K562 treated with DMSO at 1 percent for 48 hours (cell line): ENCODE measurements around the gene NR2E3. TPM values are rescaled to one million over a fixed set of nuclear protein-coding genes. Genes with fewer than 3 reads are reported as not detected.

ENCODE experiments used
- total RNA-seq: library from RNA; unstranded; fragments of 300-600 nt; gene quantifications from 2 replicates; pipeline ENCODE4 v1.2.3, GENCODE V29; 2022; ENCODE audit warnings: low replicate concordance; ENCODE audit errors: extremely low read depth

NR2E3 gene
- total RNA-seq = not detected in 2 replicates

DNA sequence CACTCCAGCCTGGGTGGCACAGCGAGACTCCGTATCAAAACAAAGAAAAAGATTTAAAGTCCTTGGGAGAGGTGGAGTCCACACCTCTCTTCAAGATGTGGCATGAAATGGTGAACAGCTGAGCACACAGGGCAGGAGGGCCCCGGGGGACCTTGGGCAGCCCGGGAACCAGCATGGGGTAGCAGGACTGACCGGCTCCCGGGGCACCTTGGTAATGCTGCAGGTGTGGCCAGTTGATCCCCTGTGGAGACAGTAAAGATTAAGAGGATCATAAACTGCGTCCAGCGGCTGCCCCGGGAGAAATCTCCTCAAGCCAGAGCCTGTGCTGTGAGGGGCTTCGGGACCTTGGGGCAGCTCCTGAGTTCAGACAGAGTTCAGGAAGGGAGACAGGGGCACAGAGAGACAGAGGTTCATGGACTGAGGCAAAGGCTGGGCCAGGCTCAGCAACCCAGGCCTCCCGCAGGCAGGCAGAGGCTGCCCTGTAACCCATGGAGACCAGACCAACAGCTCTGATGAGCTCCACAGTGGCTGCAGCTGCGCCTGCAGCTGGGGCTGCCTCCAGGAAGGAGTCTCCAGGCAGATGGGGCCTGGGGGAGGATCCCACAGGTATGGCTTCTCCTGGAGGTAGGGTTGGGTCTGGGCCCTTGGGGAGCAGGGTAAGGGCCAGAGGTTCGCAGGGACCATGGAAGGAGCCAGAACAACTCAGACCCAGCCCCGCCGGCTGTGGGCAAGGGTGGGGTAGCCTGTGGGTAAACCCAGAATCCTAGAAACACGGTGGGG lies at the start of gene NR2E3:
Gene NR2E3 (plus strand): TSS at position 299 of the 780 bp plus-strand sequence. CDS start 190 bp downstream, at position 489.

